ENCODE results near the gene FUT3. TPM values are rescaled to one million over a fixed set of nuclear protein-coding genes. Genes with fewer than 3 reads are reported as not detected.

The FUT3 gene
- total RNA-seq, 2 experiments from 2014 or later = not detected

- no peak overlapping the region for H3K27ac Mint-ChIP-seq
- H3K36me3 Mint-ChIP-seq (ENCODE audit: low read depth) = no peaks in the 10 kb centered on the region
- POLR2A ChIA-PET = interaction anchor here (1.3 to 5.3 kb wide), 2 partner anchors 12 to 26 kb away, joined by 6 to 31 read pairs; partner anchors contain the start of gene DUS3L
- CTCF ChIA-PET = interaction anchor here (1.2 to 1.8 kb wide), 2 partner anchors 9 to 101 kb away, joined by 3 to 4 read pairs; partner anchors contain the start of gene NDUFA11
- H3K4me3 Mint-ChIP-seq = no peak overlapping the region
- TF ChIP-seq CTCF (IDR thresholded peaks at IDR 0.05) = no peak
- intact Hi-C loops (cut with micrococcal nuclease) = loop anchor here (10.0 kb wide), 1 partner anchor 103 kb away; the partner anchor contains the start of genes NDUFA11 and VMAC
- H3K4me1 Mint-ChIP-seq (ENCODE audit: low read depth) = peaks cover 22% of the 10 kb centered on the region
- no peak for ATAC-seq
- H3K27me3 Mint-ChIP-seq = peaks cover 29% of the 10 kb centered on the region
- peak; percentile 64 for DNase-seq
- H3K9me3 Mint-ChIP-seq = no peaks in the 10 kb centered on the region
Observed at GRCh38 chr19:5801796-5802619, 49.2 kb downstream of the FUT3 start.

- Mint-ChIP-seq H3K36me3 (ENCODE audit: low read depth) (no peaks in the 10 kb centered on the region), H3K4me3 (no peak overlapping the region), H3K27ac (no peak overlapping the region), H3K27me3 (peaks cover 27% of the 10 kb centered on the region), H3K9me3 (no peaks in the 10 kb centered on the region), H3K4me1 (ENCODE audit: low read depth) (peaks cover 22% of the 10 kb centered on the region)
- ChIA-PET POLR2A (interaction anchor here (1.0 to 5.3 kb wide), 3 partner anchors 10 to 28 kb away, joined by 3 to 31 read pairs (median 6); partner anchors contain the start of gene DUS3L), CTCF (interaction anchor here (1.1 to 1.8 kb wide), 2 partner anchors 7 to 222 kb away, joined by 4 to 5 read pairs; no protein-coding TSS in a partner anchor)
- DNase-seq = no peak
- intact Hi-C loops (cut with micrococcal nuclease) = loop anchor here (10.0 kb wide), 1 partner anchor 104 kb away; the partner anchor contains the start of genes NDUFA11 and VMAC
- no peak for ATAC-seq
- no peak for TF ChIP-seq CTCF (IDR thresholded peaks at IDR 0.05)
Observed at GRCh38 chr19:5800361-5801270, 50.6 kb downstream of the FUT3 start.

- H3K4me1 Mint-ChIP-seq (ENCODE audit: low read depth) = peaks cover 21% of the 10 kb centered on the region
- peaks cover 25% of the 10 kb centered on the region for H3K27me3 Mint-ChIP-seq
- POLR2A ChIA-PET = interaction anchor here (1.0 to 5.3 kb wide), 2 partner anchors 9 to 15 kb away, joined by 3 to 31 read pairs; partner anchors contain the start of gene DUS3L
- TF ChIP-seq CTCF (IDR thresholded peaks at IDR 0.05) = no peak
- no peak overlapping the region for H3K27ac Mint-ChIP-seq
- ATAC-seq (no peak), DNase-seq (no peak)
- H3K4me3 Mint-ChIP-seq = no peak overlapping the region
- no peaks in the 10 kb centered on the region for H3K36me3 Mint-ChIP-seq (ENCODE audit: low read depth)
- no peaks in the 10 kb centered on the region for H3K9me3 Mint-ChIP-seq
- intact Hi-C loops (cut with micrococcal nuclease) = loop anchor here (10.0 kb wide), 2 partner anchors 105 kb away; partner anchors contain the start of genes NDUFA11, RPL36 and VMAC
- CTCF ChIA-PET = interaction anchor here (1.1 kb wide), 1 partner anchor 223 kb away, joined by 5 read pairs; no protein-coding TSS in a partner anchor
Observed at GRCh38 chr19:5799247-5800241, 51.7 kb downstream of the FUT3 start.

- peaks cover 23% of the 10 kb centered on the region for H3K27me3 Mint-ChIP-seq
- POLR2A ChIA-PET = no interaction called here
- DNase-seq (no peak), ATAC-seq (no peak)
- H3K27ac Mint-ChIP-seq = no peak overlapping the region
- no peak for TF ChIP-seq CTCF (IDR thresholded peaks at IDR 0.05)
- peaks cover 10% of the 10 kb centered on the region for H3K4me1 Mint-ChIP-seq (ENCODE audit: low read depth)
- intact Hi-C loops (cut with micrococcal nuclease) = loop anchor here (10.0 kb wide), 1 partner anchor 103 kb away; the partner anchor contains the start of gene RPL36
- no peaks in the 10 kb centered on the region for H3K36me3 Mint-ChIP-seq (ENCODE audit: low read depth)
- no peaks in the 10 kb centered on the region for H3K9me3 Mint-ChIP-seq
- H3K4me3 Mint-ChIP-seq = no peak overlapping the region
- CTCF ChIA-PET = no interaction called here
Observed at GRCh38 chr19:5798244-5798643, 53.0 kb downstream of the FUT3 start.
